ENCODE results near the gene SLC8A3. TPM values are rescaled to one million over a fixed set of nuclear protein-coding genes. Genes with fewer than 3 reads are reported as not detected.
A peak's percentile ranks its signal among the peaks of the same experiment; 100 is the strongest.

SLC8A3 gene
- total RNA-seq, 4 donors from 2014 or later, result 0.19 to 1.7 (median 0.90) TPM

DNA sequence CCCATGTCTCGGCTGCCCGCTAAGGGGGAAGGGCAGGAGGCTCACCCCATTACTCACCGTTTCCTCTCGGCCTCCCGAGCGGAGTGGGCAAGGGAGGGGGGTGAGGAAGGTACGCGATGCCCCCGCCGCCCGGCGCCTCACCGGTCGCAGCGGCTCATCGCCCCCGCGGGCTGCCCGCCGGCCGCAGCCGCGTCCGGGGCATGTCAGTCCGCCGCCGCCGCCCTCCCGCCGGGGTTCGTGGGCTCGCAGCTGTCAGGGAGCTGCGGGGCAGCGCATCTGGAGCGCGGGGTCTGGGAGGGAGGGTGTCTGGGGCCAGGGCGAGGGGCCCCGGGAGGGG is 461 bp downstream of the SLC8A3 start:
- Histone ChIP-seq H3K4me3 (peak overlapping the region; percentile 51 to 59 (median 52)), H3K9me3 (no peaks in the 10 kb centered on the region), H3K4me1 (peaks cover 14 to 31% (median 30%) of the 10 kb centered on the region in 4 donors), H3K27ac (replicated peaks in 1 of 4) (no peak overlapping the region), H3K27me3 (peaks cover 0 to 68% (median 12%) of the 10 kb centered on the region in 4 donors), H3K36me3 (no peaks in the 10 kb centered on the region)
- intact Hi-C loops (cut with DNase I), result no loop called here
- TF ChIP-seq POLR2A (IDR thresholded peaks at IDR 0.05; ENCODE audit: low read depth) (no peak), CTCF (IDR thresholded peaks at IDR 0.05) (no peak), POLR2AphosphoS5 (IDR thresholded peaks at IDR 0.05) (no peak), EP300 (IDR thresholded peaks at IDR 0.05) (no peak)
- whole genome bisulfite sequencing, result 0% methylated on average over 5 of the region's 38 CpGs
- no peak for DNase-seq (ENCODE audit: extremely low spot score)

- H3K27me3 ChIP-seq, result peaks cover 0 to 62% (median 12%) of the 10 kb centered on the region in 4 donors
- H3K27ac ChIP-seq (replicated peaks in 1 of 4), result no peak overlapping the region
- intact Hi-C loops (cut with DNase I), result no loop called here
- no peak for DNase-seq (ENCODE audit: extremely low spot score)
- WGBS, result 3% methylated on average over 19 of the region's 26 CpGs
- H3K36me3 ChIP-seq, result no peaks in the 10 kb centered on the region
- peaks cover 14 to 31% (median 30%) of the 10 kb centered on the region in 4 donors for H3K4me1 ChIP-seq
- H3K4me3 ChIP-seq, result peak overlapping the region; percentile 51 to 59 (median 52)
- no peaks in the 10 kb centered on the region for H3K9me3 ChIP-seq
- TF ChIP-seq CTCF (IDR thresholded peaks at IDR 0.05) (no peak), POLR2AphosphoS5 (IDR thresholded peaks at IDR 0.05) (no peak), EP300 (IDR thresholded peaks at IDR 0.05) (no peak), POLR2A (IDR thresholded peaks at IDR 0.05; ENCODE audit: low read depth) (no peak)
Measured at GRCh38 chr14:70186900-70187451, 1.8 kb downstream of the SLC8A3 start.

DNA sequence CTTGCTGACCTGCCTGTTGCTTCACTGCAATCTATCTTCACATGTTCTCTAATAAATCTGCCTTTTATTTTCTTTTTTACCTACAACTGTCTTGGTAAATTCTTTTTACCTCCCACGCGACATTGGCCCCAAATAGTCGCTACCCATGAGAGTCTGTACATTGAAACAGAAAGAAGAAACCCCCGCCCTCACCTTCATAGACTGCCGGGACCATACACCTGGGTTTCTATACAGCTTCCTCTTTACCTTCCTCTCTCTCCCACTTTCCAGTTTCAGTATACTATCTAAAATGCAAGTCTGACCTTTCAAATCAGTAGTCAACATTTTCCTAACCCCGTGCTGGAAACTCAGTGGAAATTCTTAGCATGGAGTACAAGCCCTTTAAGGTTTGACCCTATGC is 4.8 kb downstream of the SLC8A3 start:
- Histone ChIP-seq H3K27me3 (peaks cover 0 to 37% (median 7%) of the 10 kb centered on the region in 4 donors), H3K9me3 (no peaks in the 10 kb centered on the region), H3K4me1 (peaks cover 14 to 24% (median 23%) of the 10 kb centered on the region in 4 donors), H3K4me3 (no peak overlapping the region), H3K36me3 (no peaks in the 10 kb centered on the region), H3K27ac (replicated peaks in 1 of 4) (no peak overlapping the region)
- 88% methylated on average over 6 of the region's 6 CpGs for WGBS
- TF ChIP-seq POLR2A (IDR thresholded peaks at IDR 0.05; ENCODE audit: low read depth) (no peak), POLR2AphosphoS5 (IDR thresholded peaks at IDR 0.05) (no peak), EP300 (IDR thresholded peaks at IDR 0.05) (no peak), CTCF (IDR thresholded peaks at IDR 0.05) (no peak)
- intact Hi-C loops (cut with DNase I), result no loop called here
- DNase-seq (ENCODE audit: extremely low spot score), result peak; percentile 72

GRCh38 chr14:70181276-70181675 is 7.5 kb downstream of the SLC8A3 start:
- no peak overlapping the region for H3K4me3 ChIP-seq
- 54% methylated on average over 1 of the region's 1 CpG for WGBS
- TF ChIP-seq POLR2A (IDR thresholded peaks at IDR 0.05; ENCODE audit: low read depth) (no peak), EP300 (IDR thresholded peaks at IDR 0.05) (no peak), CTCF (IDR thresholded peaks at IDR 0.05) (no peak), POLR2AphosphoS5 (IDR thresholded peaks at IDR 0.05) (no peak)
- DNase-seq (ENCODE audit: extremely low spot score), result no peak
- intact Hi-C loops (cut with DNase I), result no loop called here
- H3K36me3 ChIP-seq, result no peaks in the 10 kb centered on the region
- H3K27me3 ChIP-seq, result peaks cover 0 to 10% (median 0%) of the 10 kb centered on the region in 4 donors
- no peaks in the 10 kb centered on the region for H3K9me3 ChIP-seq
- no peaks in the 10 kb centered on the region for H3K4me1 ChIP-seq
- no peak overlapping the region for H3K27ac ChIP-seq (replicated peaks in 1 of 4)

DNA sequence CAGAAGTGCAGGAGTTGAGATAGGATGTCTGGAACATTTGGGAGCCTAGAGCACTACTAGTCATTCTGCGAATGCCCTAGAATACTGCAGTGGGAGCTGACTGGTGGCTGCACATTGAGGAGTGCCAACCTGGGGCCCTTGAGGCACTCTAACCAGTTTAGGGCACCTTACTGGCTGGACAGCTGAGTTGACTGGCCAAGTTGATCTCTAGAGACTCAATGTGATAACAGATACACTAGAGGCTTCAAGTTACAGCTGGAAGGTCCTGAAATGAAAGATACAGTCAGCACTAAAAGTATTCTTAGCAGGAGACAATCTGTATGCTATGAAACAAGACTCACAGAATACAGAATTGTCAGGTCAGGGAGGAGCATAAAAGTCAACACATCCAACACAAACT is 8.0 kb downstream of the SLC8A3 start:
- H3K4me1 ChIP-seq, result no peaks in the 10 kb centered on the region
- no peaks in the 10 kb centered on the region for H3K36me3 ChIP-seq
- no peak for DNase-seq (ENCODE audit: extremely low spot score)
- WGBS, result 80% methylated on average over 1 of the region's 1 CpG
- intact Hi-C loops (cut with DNase I), result no loop called here
- no peak overlapping the region for H3K4me3 ChIP-seq
- TF ChIP-seq EP300 (IDR thresholded peaks at IDR 0.05) (no peak), CTCF (IDR thresholded peaks at IDR 0.05) (no peak), POLR2AphosphoS5 (IDR thresholded peaks at IDR 0.05) (no peak), POLR2A (IDR thresholded peaks at IDR 0.05; ENCODE audit: low read depth) (no peak)
- peaks cover 0 to 4% (median 0%) of the 10 kb centered on the region in 4 donors for H3K27me3 ChIP-seq
- H3K9me3 ChIP-seq, result no peaks in the 10 kb centered on the region
- no peak overlapping the region for H3K27ac ChIP-seq (replicated peaks in 1 of 4)
